ENCODE measurements around the gene PKP3.
"Not testable (repeated sequence)": the region's sequence is repeated elsewhere in the genome, so short reads cannot be mapped to it uniquely, and the experiment has no call there.

The PKP3 gene

GRCh38 chr11:379205-380094, 14.6 kb upstream of the PKP3 start:
- DNase-seq, result no peak

GRCh38 chr11:380095-380480, 13.9 kb upstream of the PKP3 start:
- DNase-seq, result no peak

GRCh38 chr11:380491-380890, 13.5 kb upstream of the PKP3 start:
- DNase-seq, result no peak

GRCh38 chr11:380996-381395, 13.0 kb upstream of the PKP3 start:
- no peak for DNase-seq

- no peak for DNase-seq
Observed at GRCh38 chr11:381501-382072, 12.4 kb upstream of the PKP3 start.

GRCh38 chr11:382081-382629, 11.9 kb upstream of the PKP3 start:
- DNase-seq, result no peak

- DNase-seq, result no peak
Observed at GRCh38 chr11:383431-383830, 10.6 kb upstream of the PKP3 start.

GRCh38 chr11:384511-384910, 9.5 kb upstream of the PKP3 start:
- no peak for DNase-seq

GRCh38 chr11:385594-386351, 8.2 kb upstream of the PKP3 start:
- DNase-seq, result no peak

- DNase-seq, result no peak
Observed at GRCh38 chr11:386483-386882, 7.5 kb upstream of the PKP3 start.

GRCh38 chr11:387193-387793, 6.7 kb upstream of the PKP3 start:
- DNase-seq, result no peak

- not testable (repeated sequence) for DNase-seq
Observed at GRCh38 chr11:389369-389768, 4.6 kb upstream of the PKP3 start.

- DNase-seq, result peak; percentile 56
Observed at GRCh38 chr11:390175-390574, 3.8 kb upstream of the PKP3 start.

- DNase-seq, result no peak
Observed at GRCh38 chr11:391117-392017, 2.6 kb upstream of the PKP3 start.

GRCh38 chr11:392102-392777, 1.8 kb upstream of the PKP3 start:
- no peak for DNase-seq

GRCh38 chr11:393219-394033, 583 bp upstream of the PKP3 start:
- no peak for DNase-seq

- DNase-seq, result no peak
Observed at GRCh38 chr11:394858-395655, 1.0 kb downstream of the PKP3 start.

- no peak for DNase-seq
Observed at GRCh38 chr11:395866-396265, 1.9 kb downstream of the PKP3 start.

- no peak for DNase-seq
Observed at GRCh38 chr11:396511-396947, 2.5 kb downstream of the PKP3 start.

Data from DMS153 (cell line).